Endothelial cell of umbilical vein (primary cell): ENCODE data around the gene CDH23. TPM values are rescaled to one million over a fixed set of nuclear protein-coding genes. Genes with fewer than 3 reads are reported as not detected.

Experiments used
- BruUV-seq: library from RNA; stranded (reverse); fragments of 400-500 nt; replicated peaks from 2 replicates; lab custom pipeline; 2021; lab: Mats Ljungman, UMichigan
- CTCF ChIA-PET: fragments of 300-600, 350-600 bp; sonication (Branson Sonifier 250); formaldehyde crosslinking; loops from one replicate; lab custom pipeline; 2021; ENCODE audit warnings: antibody characterized with exemption, inconsistent platforms; lab: Charles Lee
- POLR2A ChIA-PET: fragments of 300-600, 350-600 bp; sonication (Branson Sonifier 250); formaldehyde crosslinking; loops from one replicate; lab custom pipeline; 2021; ENCODE audit warnings: antibody characterized with exemption, inconsistent platforms; lab: Charles Lee
- DNase-seq: peaks from one replicate; pipeline ENCODE4 v3.0.0-alpha.2; 2011; ENCODE audit warnings: low read depth, low spot score
- FAIRE-seq: peaks from 2 replicates; lab custom pipeline; 2011; peaks lifted over from hg19 to GRCh38; lab: Jason Lieb, UNC
- H2AFZ ChIP-seq: 2 replicates; pipeline ENCODE4 v1.6.0; 2012; ENCODE audit warnings: low read depth, low read length, control low read depth, inconsistent platforms
- H3K27ac ChIP-seq: 2 replicates; pipeline ENCODE4 v1.5.1; 2011; ENCODE audit warnings: low read depth, mild to moderate bottlenecking, control low read depth, low read length, moderate library complexity; ENCODE audit not compliant: insufficient read depth
- H3K27me3 ChIP-seq, 2 experiments: 2 replicates each; pipeline versions ENCODE4 v1.6.0 to v1.6.1; 2011; ENCODE audit warnings: low read length in 2 of 2, mixed read lengths in 1 of 2; ENCODE audit not compliant: control insufficient read depth in 2 of 2, insufficient read depth in 2 of 2
- H3K36me3 ChIP-seq, 2 experiments: 2 replicates in 1 of 2; 3 replicates in 1 of 2; pipeline ENCODE4 v1.5.1; 2011; ENCODE audit warnings: low read length in 2 of 2, mild to moderate bottlenecking in 1 of 2, moderate library complexity in 1 of 2; ENCODE audit not compliant: control insufficient read depth in 2 of 2, insufficient read depth in 2 of 2; ENCODE audit errors: extremely low read depth in 1 of 2
- H3K4me1 ChIP-seq: 3 replicates; pipeline ENCODE4 v1.5.1; 2011; ENCODE audit warnings: mild to moderate bottlenecking, low read length; ENCODE audit not compliant: control insufficient read depth, insufficient read depth; ENCODE audit errors: extremely low read depth
- H3K4me2 ChIP-seq: 2 replicates; pipeline ENCODE4 v1.6.1; 2011; ENCODE audit warnings: low read length, control low read depth, mixed read lengths; ENCODE audit not compliant: insufficient read depth
- H3K4me3 ChIP-seq, 3 experiments: fragments of 200-600 bp in 1 of 3; sonication (generic), shearing (Covaris generic) in 1 of 3; replicated peaks in 1 of 3; 2 replicates each; pipeline ENCODE4 v1.5.1; 2011 to 2016; ENCODE audit warnings: control low read depth in 3 of 3, low read length in 3 of 3, mild to moderate bottlenecking in 2 of 3, inconsistent platforms in 1 of 3, low read depth in 1 of 3, moderate library complexity in 1 of 3; ENCODE audit not compliant: insufficient read depth in 1 of 3
- H3K79me2 ChIP-seq: 2 replicates; pipeline ENCODE4 v1.6.0; 2012; ENCODE audit warnings: low read length, inconsistent platforms; ENCODE audit not compliant: control insufficient read depth, insufficient read depth
- H3K9ac ChIP-seq: replicated peaks from 2 replicates; pipeline ENCODE3; 2011; ENCODE audit warnings: low read length, control low read depth; ENCODE audit not compliant: insufficient read depth; ENCODE audit errors: extremely low read depth
- H3K9me1 ChIP-seq: replicated peaks from 3 replicates; pipeline ENCODE4 v1.6.0; 2011; ENCODE audit warnings: mild to moderate bottlenecking, low read length; ENCODE audit not compliant: control insufficient read depth, insufficient read depth; ENCODE audit errors: extremely low read depth
- H3K9me3 ChIP-seq: replicated peaks from 2 replicates; pipeline ENCODE4 v1.5.1; 2012; ENCODE audit warnings: low read length, inconsistent platforms; ENCODE audit not compliant: control insufficient read depth, insufficient read depth
- H4K20me1 ChIP-seq: replicated peaks from 2 replicates; pipeline ENCODE3; 2011; ENCODE audit warnings: mild to moderate bottlenecking, low read length; ENCODE audit not compliant: control insufficient read depth, insufficient read depth; ENCODE audit errors: extremely low read depth
- CTCF ChIP-seq, 2 donors: IDR thresholded peaks; 1 replicate in 1 of 2; 2 replicates in 1 of 2; pipeline ENCODE4 v1.5.1; 2011; ENCODE audit warnings: low read length in 2 of 2, mild to moderate bottlenecking in 2 of 2, moderate library complexity in 2 of 2, control low read depth in 1 of 2, inconsistent platforms in 1 of 2, low read depth in 1 of 2; ENCODE audit not compliant: insufficient read depth in 1 of 2; ENCODE audit errors: extremely low read depth in 1 of 2
- EZH2 ChIP-seq: IDR thresholded peaks from 2 replicates; pipeline ENCODE4 v1.6.1; 2012; ENCODE audit warnings: borderline replicate concordance, low read depth, mild to moderate bottlenecking, moderate library complexity, low read length, inconsistent platforms; ENCODE audit not compliant: severe bottlenecking
- FOS ChIP-seq: IDR thresholded peaks from 2 replicates; pipeline ENCODE4 v1.6.1; 2011; ENCODE audit warnings: mild to moderate bottlenecking, low read length, moderate library complexity, borderline replicate concordance; ENCODE audit not compliant: insufficient read depth
- GATA2 ChIP-seq: IDR thresholded peaks from 2 replicates; pipeline ENCODE4 v1.7.0; 2011; ENCODE audit warnings: low read depth, mild to moderate bottlenecking, moderate library complexity, mixed read lengths, low read length; ENCODE audit not compliant: insufficient read length, insufficient read depth
- JUN ChIP-seq: IDR thresholded peaks from 2 replicates; pipeline ENCODE4 v1.6.1; 2011; ENCODE audit warnings: borderline replicate concordance, low read depth; ENCODE audit not compliant: insufficient read length, insufficient read depth
- MYC ChIP-seq: IDR thresholded peaks from one replicate; pipeline ENCODE4 v1.6.1; 2011; ENCODE audit warnings: mild to moderate bottlenecking, low read depth, low read length
- POLR2A ChIP-seq: IDR thresholded peaks from 2 replicates; pipeline ENCODE4 v1.6.1; 2012; ENCODE audit warnings: low read depth, mild to moderate bottlenecking, control low read depth, low read length
- POLR2AphosphoS5 ChIP-seq: IDR thresholded peaks from 2 replicates; pipeline ENCODE4 v1.6.1; 2012; ENCODE audit warnings: low read depth, mild to moderate bottlenecking, control low read depth, low read length, moderate library complexity; ENCODE audit not compliant: insufficient read depth
- dilution Hi-C: fragments of 300-500 bp; cut with MboI; formaldehyde crosslinking; loops from one replicate; pipeline ENCODE4 v1.15.0; 2019; ENCODE audit warnings: low sequenced_read_pairs; ENCODE audit not compliant: extremely low pct_ligation_motif_present
- intact Hi-C: fragments of 100-400 bp; cut with micrococcal nuclease; formaldehyde crosslinking; loops from one replicate; pipeline ENCODE4 v1.10.0; 2022
- polyA plus RNA-seq, 4 experiments: library from polyadenylated mRNA; depleted of rRNA in 3 of 4; stranded (reverse) in 3 of 4; unstranded in 1 of 4; fragments of >200 nt; gene quantifications; 2 replicates each; pipeline versions ENCODE4 v1.2.1 to v1.2.3, GENCODE V29; 2011 to 2012; ENCODE audit warnings: missing spikeins in 1 of 4
- total RNA-seq: library from RNA; stranded (reverse); gene quantifications from 2 replicates; pipeline ENCODE4 v1.2.3, GENCODE V29; 2021
- TF ChIP-seq, protein P1 (sequence below): IDR thresholded peaks from 2 replicates; pipeline ENCODE4 v1.6.1; 2011; ENCODE audit not compliant: insufficient read depth, insufficient read length

CDH23 gene
- total and polyA plus RNA-seq, 2 donors (not counting 3 experiments of a cell fraction or from before 2014, with no cell fraction given), result not detected

- H3K4me2 ChIP-seq, result no peak overlapping the region
- dilution Hi-C loops, result no loop called here
- no peaks in the 10 kb centered on the region for H3K9me1 ChIP-seq
- no peak overlapping the region for H3K4me3 ChIP-seq
- no peaks in the 10 kb centered on the region for H4K20me1 ChIP-seq
- no peaks in the 10 kb centered on the region for H3K36me3 ChIP-seq
- TF ChIP-seq GATA2 (no peak), CTCF (IDR thresholded peaks at IDR 0.05; ENCODE audit: extremely low read depth in 1 of 2, insufficient read depth in 1 of 2, low read depth in 1 of 2, low read length in 2 of 2) (no peak), EZH2 (no peak), FOS (no peak), JUN (no peak), POLR2AphosphoS5 (no peak), POLR2A (no peak), MYC (no peak)
- TF ChIP-seq, protein P1, sequence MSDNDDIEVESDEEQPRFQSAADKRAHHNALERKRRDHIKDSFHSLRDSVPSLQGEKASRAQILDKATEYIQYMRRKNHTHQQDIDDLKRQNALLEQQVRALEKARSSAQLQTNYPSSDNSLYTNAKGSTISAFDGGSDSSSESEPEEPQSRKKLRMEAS, result no peak
- no peak overlapping the region for H3K27ac ChIP-seq
- H3K9ac ChIP-seq, result no peak overlapping the region
- POLR2A ChIA-PET, result interaction anchor here (0.8 kb wide), 1 partner anchor 10 kb away, joined by 3 read pairs; no protein-coding TSS in a partner anchor
- H3K27me3 ChIP-seq, result no peaks in the 10 kb centered on the region
- CTCF ChIA-PET, result interaction anchor here (1.2 to 1.9 kb wide), 4 partner anchors 8 to 131 kb away, joined by 4 to 13 read pairs (median 6); partner anchors contain the start of gene VSIR
- no peak for DNase-seq
- intact Hi-C loops, result no loop called here
- no peaks in the 10 kb centered on the region for H3K79me2 ChIP-seq
- peaks cover 34% of the 10 kb centered on the region for H3K4me1 ChIP-seq
- no TSS peak for BruUV-seq
- FAIRE-seq, result no peak
- no peaks in the 10 kb centered on the region for H3K9me3 ChIP-seq
- no peak overlapping the region for H2AFZ ChIP-seq
Observed at GRCh38 chr10:71765176-71765904, 368.6 kb downstream of the CDH23 start.
